ENCODE data around the gene NCAN.

NCAN gene

GRCh38 chr19:19179548-19180441 lies 32.0 kb upstream of the NCAN start:
- Histone ChIP-seq H3K36me3 (ENCODE audit: control insufficient read depth, insufficient read depth, low read length) (peaks cover 21% of the 10 kb centered on the region), H3K9ac (ENCODE audit: low read length) (no peak overlapping the region), H3K27me3 (ENCODE audit: control insufficient read depth, insufficient read depth, low read length) (no peaks in the 10 kb centered on the region), H3K4me1 (ENCODE audit: control insufficient read depth, insufficient read depth, low read length) (no peaks in the 10 kb centered on the region), H3K4me3 (ENCODE audit: low read length) (no peak overlapping the region), H3K27ac (ENCODE audit: low read depth, low read length) (no peak overlapping the region)

GRCh38 chr19:19181488-19181998 lies 30.2 kb upstream of the NCAN start:
- Histone ChIP-seq H3K27ac (ENCODE audit: low read depth, low read length) (no peak overlapping the region), H3K9ac (ENCODE audit: low read length) (no peak overlapping the region), H3K4me1 (ENCODE audit: control insufficient read depth, insufficient read depth, low read length) (no peaks in the 10 kb centered on the region), H3K4me3 (ENCODE audit: low read length) (no peak overlapping the region), H3K27me3 (ENCODE audit: control insufficient read depth, insufficient read depth, low read length) (no peaks in the 10 kb centered on the region), H3K36me3 (ENCODE audit: control insufficient read depth, insufficient read depth, low read length) (peaks cover 20% of the 10 kb centered on the region)

- peaks cover 9% of the 10 kb centered on the region for H3K36me3 ChIP-seq (ENCODE audit: control insufficient read depth, insufficient read depth, low read length)
- no peaks in the 10 kb centered on the region for H3K27me3 ChIP-seq (ENCODE audit: control insufficient read depth, insufficient read depth, low read length)
- no peak overlapping the region for H3K4me3 ChIP-seq (ENCODE audit: low read length)
- no peak overlapping the region for H3K9ac ChIP-seq (ENCODE audit: low read length)
- H3K4me1 ChIP-seq (ENCODE audit: control insufficient read depth, insufficient read depth, low read length) = peaks cover 15% of the 10 kb centered on the region
- H3K27ac ChIP-seq (ENCODE audit: low read depth, low read length) = no peak overlapping the region
Measured at GRCh38 chr19:19185853-19186740, 25.7 kb upstream of the NCAN start.

GRCh38 chr19:19186742-19187141 lies 25.0 kb upstream of the NCAN start:
- Histone ChIP-seq H3K9ac (ENCODE audit: low read length) (no peak overlapping the region), H3K27me3 (ENCODE audit: control insufficient read depth, insufficient read depth, low read length) (no peaks in the 10 kb centered on the region), H3K27ac (ENCODE audit: low read depth, low read length) (no peak overlapping the region), H3K4me3 (ENCODE audit: low read length) (no peak overlapping the region), H3K4me1 (ENCODE audit: control insufficient read depth, insufficient read depth, low read length) (peaks cover 17% of the 10 kb centered on the region), H3K36me3 (ENCODE audit: control insufficient read depth, insufficient read depth, low read length) (peaks cover 9% of the 10 kb centered on the region)

GRCh38 chr19:19191768-19192077 lies 20.0 kb upstream of the NCAN start:
- Histone ChIP-seq H3K27me3 (ENCODE audit: control insufficient read depth, insufficient read depth, low read length) (no peaks in the 10 kb centered on the region), H3K27ac (ENCODE audit: low read depth, low read length) (peak overlapping the region; percentile 99), H3K36me3 (ENCODE audit: control insufficient read depth, insufficient read depth, low read length) (peaks cover under 1% of the 10 kb centered on the region), H3K4me1 (ENCODE audit: control insufficient read depth, insufficient read depth, low read length) (peaks cover 17% of the 10 kb centered on the region), H3K4me3 (ENCODE audit: low read length) (peak overlapping the region; percentile 95), H3K9ac (ENCODE audit: low read length) (peak overlapping the region; percentile 74)

GRCh38 chr19:19192078-19192882 lies 19.5 kb upstream of the NCAN start, which contains the start of the genes BORCS8 and RFXANK:
Gene BORCS8 (minus strand): TSS chr19:19192152. CDS start chr19:19192117, 35 bp downstream.
Gene RFXANK (plus strand): TSS chr19:19192258. CDS start chr19:19193947, 1,689 bp downstream.
- peak within 1 kb of the TSS; percentile 95 for H3K4me3 ChIP-seq (ENCODE audit: low read length)
- no peaks in the 10 kb centered on the region for H3K27me3 ChIP-seq (ENCODE audit: control insufficient read depth, insufficient read depth, low read length)
- peak within 1 kb of the TSS; percentile 99 for H3K27ac ChIP-seq (ENCODE audit: low read depth, low read length)
- peaks cover 17% of the 10 kb centered on the region for H3K4me1 ChIP-seq (ENCODE audit: control insufficient read depth, insufficient read depth, low read length)
- H3K36me3 ChIP-seq (ENCODE audit: control insufficient read depth, insufficient read depth, low read length) = peaks cover 6% of the 10 kb centered on the region
- H3K9ac ChIP-seq (ENCODE audit: low read length) = peak within 1 kb of the TSS; percentile 74

GRCh38 chr19:19192910-19193423 lies 18.8 kb upstream of the NCAN start:
- peak overlapping the region; percentile 95 for H3K4me3 ChIP-seq (ENCODE audit: low read length)
- no peaks in the 10 kb centered on the region for H3K27me3 ChIP-seq (ENCODE audit: control insufficient read depth, insufficient read depth, low read length)
- H3K4me1 ChIP-seq (ENCODE audit: control insufficient read depth, insufficient read depth, low read length) = peaks cover 17% of the 10 kb centered on the region
- peak overlapping the region; percentile 70 for H3K27ac ChIP-seq (ENCODE audit: low read depth, low read length)
- H3K9ac ChIP-seq (ENCODE audit: low read length) = peak overlapping the region; percentile 73
- H3K36me3 ChIP-seq (ENCODE audit: control insufficient read depth, insufficient read depth, low read length) = peaks cover 7% of the 10 kb centered on the region

GRCh38 chr19:19193926-19194325 lies 17.8 kb upstream of the NCAN start:
- no peaks in the 10 kb centered on the region for H3K27me3 ChIP-seq (ENCODE audit: control insufficient read depth, insufficient read depth, low read length)
- H3K36me3 ChIP-seq (ENCODE audit: control insufficient read depth, insufficient read depth, low read length) = peaks cover 13% of the 10 kb centered on the region
- no peak overlapping the region for H3K27ac ChIP-seq (ENCODE audit: low read depth, low read length)
- no peak overlapping the region for H3K9ac ChIP-seq (ENCODE audit: low read length)
- H3K4me1 ChIP-seq (ENCODE audit: control insufficient read depth, insufficient read depth, low read length) = peaks cover 17% of the 10 kb centered on the region
- H3K4me3 ChIP-seq (ENCODE audit: low read length) = peak overlapping the region; percentile 22

- Histone ChIP-seq H3K27me3 (ENCODE audit: control insufficient read depth, insufficient read depth, low read length) (no peaks in the 10 kb centered on the region), H3K9ac (ENCODE audit: low read length) (peak overlapping the region; percentile 49), H3K4me3 (ENCODE audit: low read length) (peak overlapping the region; percentile 72), H3K27ac (ENCODE audit: low read depth, low read length) (no peak overlapping the region), H3K36me3 (ENCODE audit: control insufficient read depth, insufficient read depth, low read length) (peaks cover 9% of the 10 kb centered on the region), H3K4me1 (ENCODE audit: control insufficient read depth, insufficient read depth, low read length) (peaks cover 5% of the 10 kb centered on the region)
Measured at GRCh38 chr19:19201697-19202630, 9.8 kb upstream of the NCAN start.

GRCh38 chr19:19202707-19203011 lies 9.1 kb upstream of the NCAN start:
- peak overlapping the region; percentile 38 for H3K27ac ChIP-seq (ENCODE audit: low read depth, low read length)
- H3K27me3 ChIP-seq (ENCODE audit: control insufficient read depth, insufficient read depth, low read length) = no peaks in the 10 kb centered on the region
- peaks cover 7% of the 10 kb centered on the region for H3K36me3 ChIP-seq (ENCODE audit: control insufficient read depth, insufficient read depth, low read length)
- H3K9ac ChIP-seq (ENCODE audit: low read length) = peak overlapping the region; percentile 49
- H3K4me1 ChIP-seq (ENCODE audit: control insufficient read depth, insufficient read depth, low read length) = peaks cover 5% of the 10 kb centered on the region
- peak overlapping the region; percentile 72 for H3K4me3 ChIP-seq (ENCODE audit: low read length)
